ENCODE results near the gene CTNND2. TPM values are rescaled to one million over a fixed set of nuclear protein-coding genes. Genes with fewer than 3 reads are reported as not detected.

The CTNND2 gene
- total RNA-seq, 1 experiment from 2014 or later: 1.7 TPM

DNA sequence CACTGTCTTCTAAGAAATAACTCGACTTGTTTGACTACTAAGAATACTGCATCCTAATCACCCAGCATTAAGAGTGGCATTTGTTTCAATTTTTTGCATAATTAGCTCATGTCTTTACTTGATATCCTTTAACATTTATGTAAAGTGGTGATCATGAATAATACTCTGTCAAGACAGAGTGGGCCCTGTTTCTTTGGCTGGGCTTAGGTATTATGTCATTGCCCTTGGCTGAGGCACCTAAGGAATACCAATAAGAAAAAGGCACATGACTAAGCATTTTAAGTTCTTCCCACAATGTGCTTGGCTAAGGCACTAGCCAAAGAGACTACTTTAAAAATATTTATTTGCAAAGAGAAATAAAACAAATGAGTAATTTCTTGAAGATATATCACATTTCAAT is 308.1 kb downstream of the CTNND2 start:
- peak; percentile 11 for DNase-seq (ENCODE audit: low read depth)

DNA sequence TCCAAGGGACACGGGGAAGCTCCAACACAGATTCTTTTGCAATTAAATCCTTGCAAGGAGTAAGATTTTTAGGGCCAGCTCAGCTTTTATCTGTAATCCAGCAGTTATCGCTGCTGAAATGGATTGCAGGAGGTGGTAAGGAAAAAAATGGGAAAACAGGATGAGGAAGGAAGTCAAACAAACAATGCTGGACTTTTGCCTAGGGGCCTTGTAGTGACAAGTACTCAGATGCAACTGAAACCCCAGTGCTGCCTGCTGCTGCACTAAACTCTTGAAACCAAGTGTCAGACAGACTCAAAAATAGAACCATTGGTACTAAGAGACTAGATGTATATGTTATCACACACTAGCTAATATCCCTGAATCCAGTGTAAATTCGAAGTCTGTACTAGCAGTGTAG is 309.2 kb downstream of the CTNND2 start:
- no peak for DNase-seq (ENCODE audit: low read depth)

DNA sequence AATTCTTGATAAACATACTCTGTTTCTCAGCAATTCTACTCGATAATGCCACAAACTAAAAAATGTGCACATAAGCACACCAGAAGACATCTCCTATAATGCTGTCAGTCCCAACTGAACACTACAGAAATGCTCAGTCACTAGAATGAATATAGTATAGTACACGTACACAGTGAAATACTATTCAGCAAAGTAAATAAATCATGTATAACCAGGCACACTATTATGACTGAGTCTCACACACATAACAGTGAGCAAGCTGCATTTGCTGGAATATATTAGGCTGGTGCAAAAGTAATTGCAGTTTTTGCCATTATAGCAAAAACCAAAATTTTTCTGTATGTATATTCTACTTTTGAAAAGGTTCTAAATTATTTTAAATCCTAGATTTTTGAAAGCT is 310.2 kb downstream of the CTNND2 start:
- DNase-seq (ENCODE audit: low read depth): no peak

DNA sequence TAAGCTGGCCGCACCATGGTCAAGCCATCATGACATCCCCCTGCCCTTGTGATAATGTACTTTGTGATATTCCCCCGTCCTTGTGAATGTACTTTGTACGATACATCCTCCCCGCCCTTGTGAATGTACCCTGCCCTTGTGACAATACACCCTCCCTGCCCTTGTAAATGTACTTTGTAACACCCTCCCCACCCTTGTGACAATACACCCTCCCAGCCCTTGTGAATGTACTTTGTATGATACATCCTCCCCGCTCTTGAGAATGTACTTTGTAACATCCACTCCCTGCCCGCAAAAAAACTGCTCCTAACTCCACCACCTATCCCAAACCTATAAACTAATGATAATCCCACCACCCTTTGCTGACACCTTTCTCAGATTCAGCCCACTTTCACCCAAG is 313.8 kb downstream of the CTNND2 start:
- no peak for DNase-seq (ENCODE audit: low read depth)

- no peak for DNase-seq (ENCODE audit: low read depth)
These were observed 315.4 kb downstream of the CTNND2 start for GRCh38 chr5:11588803-11589202.

DNA sequence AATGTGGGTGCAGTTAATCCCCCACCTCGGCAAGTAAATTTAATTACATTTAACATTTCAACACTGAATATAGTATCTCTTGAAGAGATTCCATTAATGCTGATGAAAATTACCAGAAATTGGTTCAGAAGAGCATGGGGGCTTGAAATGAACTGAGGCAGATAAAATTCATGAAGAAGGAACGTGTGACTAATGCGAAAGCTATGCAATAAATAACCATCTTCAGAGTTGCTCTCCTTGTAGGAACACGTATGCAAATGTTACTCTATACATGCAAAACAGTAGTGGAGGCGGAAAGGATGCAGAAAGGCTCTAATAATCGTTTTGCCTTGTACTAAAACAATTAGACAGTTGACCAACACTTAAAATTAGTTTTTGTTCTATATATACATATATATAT is 320.2 kb downstream of the CTNND2 start:
- peak; percentile 63 for DNase-seq (ENCODE audit: low read depth)

DNA sequence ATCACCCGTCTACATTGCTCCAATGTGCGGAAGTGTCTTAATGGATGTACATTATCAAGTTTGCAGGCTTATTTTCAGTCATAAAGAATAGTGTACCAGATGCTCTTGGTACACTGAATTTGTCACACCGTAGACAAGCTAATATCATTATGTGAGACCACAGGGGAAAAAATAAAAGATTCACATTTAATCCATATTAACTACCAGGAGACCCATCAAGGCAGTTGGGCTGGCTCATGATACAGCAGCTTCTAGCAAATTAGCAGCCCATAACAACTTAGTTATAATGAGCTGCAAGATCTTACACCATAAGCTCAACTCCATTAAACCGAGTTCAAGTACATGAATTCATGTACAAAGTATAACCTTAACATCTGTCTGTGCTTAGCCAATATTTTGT is 324.9 kb downstream of the CTNND2 start:
- no peak for DNase-seq (ENCODE audit: low read depth)

DNA sequence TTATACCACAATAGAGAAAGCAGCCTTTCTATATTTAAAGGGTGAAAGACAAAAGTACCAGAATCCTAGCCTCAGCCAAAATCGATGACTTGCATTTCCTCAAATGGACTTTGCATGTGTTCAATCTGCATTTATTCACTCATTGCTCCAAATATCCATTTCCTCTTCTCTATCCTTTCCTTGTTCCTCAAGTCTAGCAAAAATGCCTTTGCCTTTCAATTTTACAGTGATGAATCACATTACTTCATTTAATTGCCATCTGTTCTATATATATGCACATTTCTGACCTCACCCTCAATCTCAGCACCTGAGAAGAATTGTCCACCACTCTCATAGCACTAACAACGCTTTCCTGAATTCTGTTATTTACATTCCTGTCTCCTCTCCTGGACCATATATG is 329.5 kb downstream of the CTNND2 start:
- no peak for DNase-seq (ENCODE audit: low read depth)

GRCh38 chr5:11573140-11573992 is 330.9 kb downstream of the CTNND2 start:
- DNase-seq (ENCODE audit: low read depth): peak; percentile 19

- DNase-seq (ENCODE audit: low read depth): no peak
These were observed 339.5 kb downstream of the CTNND2 start for GRCh38 chr5:11564706-11565105.

DNA sequence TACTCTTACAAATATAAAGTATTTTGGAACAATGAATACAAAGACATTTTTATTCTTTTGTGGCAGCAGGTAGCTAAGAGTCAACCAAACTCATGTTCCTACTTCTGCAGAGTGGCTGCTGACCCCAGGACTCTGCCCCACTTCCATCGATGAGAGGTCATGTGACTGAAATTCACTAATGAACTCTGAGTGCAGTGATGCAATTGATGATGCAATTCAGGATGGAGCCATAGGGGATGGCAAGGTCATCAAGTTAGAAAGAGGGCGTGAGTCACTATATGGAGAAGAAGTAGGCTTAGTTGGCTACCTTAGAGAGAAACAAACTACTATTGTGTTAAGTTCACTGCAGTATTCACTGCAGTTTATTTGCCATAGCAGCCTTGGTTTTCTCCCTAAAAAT is 340.4 kb downstream of the CTNND2 start:
- DNase-seq (ENCODE audit: low read depth): peak; percentile 4

DNA sequence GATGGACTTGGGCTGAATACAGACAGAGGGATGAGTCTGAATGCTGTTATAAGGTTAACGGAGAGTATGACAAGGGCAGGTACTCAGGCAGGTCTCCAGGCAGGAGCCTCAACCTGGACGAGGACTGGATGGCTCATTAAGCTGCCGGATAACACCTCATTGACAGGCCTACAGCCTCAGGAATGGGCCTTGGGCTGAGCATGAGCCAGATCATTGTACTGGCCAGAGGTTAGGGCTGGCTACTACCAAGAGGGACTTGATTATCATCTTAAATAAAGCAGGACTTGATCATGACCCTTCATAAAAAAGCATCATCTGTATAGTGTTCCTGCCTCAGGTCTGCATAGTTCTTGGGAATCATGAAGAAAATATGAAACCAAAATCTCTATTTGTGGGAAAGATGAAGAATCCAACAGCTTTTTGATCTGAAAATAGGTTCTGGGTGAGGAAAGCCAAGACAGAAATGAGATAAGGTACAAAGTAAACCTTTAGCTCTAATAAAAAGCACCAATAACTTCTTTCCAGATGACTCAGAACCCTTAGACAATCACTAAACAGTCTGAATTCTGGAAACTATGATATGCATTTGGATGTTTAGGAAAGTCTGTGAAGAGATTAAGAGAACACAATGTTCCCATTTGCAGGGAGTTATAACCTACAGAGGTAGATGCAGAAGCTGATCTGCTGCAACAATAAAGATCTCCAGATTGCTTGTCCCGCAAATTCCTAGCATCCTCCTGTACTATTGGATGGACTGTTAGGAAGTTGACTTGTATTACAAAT is 343.1 kb downstream of the CTNND2 start:
- DNase-seq (ENCODE audit: low read depth): peak; percentile 14

GRCh38 chr5:11557063-11557462 is 347.2 kb downstream of the CTNND2 start:
- peak; percentile 6 for DNase-seq (ENCODE audit: low read depth)

- DNase-seq (ENCODE audit: low read depth): no peak
These were observed 349.1 kb downstream of the CTNND2 start for GRCh38 chr5:11555171-11555570.

DNA sequence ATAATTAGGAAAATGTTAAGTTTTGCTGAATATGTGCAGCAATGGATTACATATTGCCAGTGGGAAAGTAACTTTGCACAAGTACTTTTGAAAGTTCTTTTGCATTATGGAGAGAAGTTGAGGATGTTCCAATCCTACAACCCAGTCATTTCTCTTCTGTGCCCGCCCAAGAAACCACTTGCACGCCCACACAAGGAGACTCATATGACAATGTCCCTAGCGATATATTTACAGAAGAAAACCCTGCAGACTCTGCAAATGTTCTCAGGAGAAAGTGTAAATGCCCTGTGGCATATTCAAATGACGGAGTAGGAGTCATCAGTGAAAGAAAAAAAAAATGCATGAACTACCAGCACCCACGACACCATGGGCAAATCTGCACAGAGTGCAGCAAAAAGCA is 356.5 kb downstream of the CTNND2 start:
- no peak for DNase-seq (ENCODE audit: low read depth)

- no peak for DNase-seq (ENCODE audit: low read depth)
These were observed 357.1 kb downstream of the CTNND2 start for GRCh38 chr5:11547140-11547539.

DNA sequence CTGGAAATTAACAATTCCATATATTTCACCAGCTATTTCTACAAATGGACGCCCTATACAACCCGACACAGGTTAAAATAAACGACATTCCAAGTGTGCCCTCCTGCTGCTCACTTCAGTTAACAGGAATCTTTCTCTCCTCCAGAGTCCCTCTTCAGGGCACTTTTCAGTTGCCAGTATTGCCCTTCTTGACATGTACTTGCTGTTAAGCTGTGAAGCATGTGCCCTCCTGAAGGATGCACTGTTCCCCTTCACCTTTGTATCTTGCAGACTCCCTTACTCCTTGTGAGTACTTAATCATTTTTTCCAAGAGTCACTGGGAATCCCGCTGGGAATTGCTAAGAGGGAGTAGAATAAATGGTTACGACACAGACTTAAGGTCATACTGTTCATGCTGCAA is 364.1 kb downstream of the CTNND2 start:
- DNase-seq (ENCODE audit: low read depth): no peak

DNA sequence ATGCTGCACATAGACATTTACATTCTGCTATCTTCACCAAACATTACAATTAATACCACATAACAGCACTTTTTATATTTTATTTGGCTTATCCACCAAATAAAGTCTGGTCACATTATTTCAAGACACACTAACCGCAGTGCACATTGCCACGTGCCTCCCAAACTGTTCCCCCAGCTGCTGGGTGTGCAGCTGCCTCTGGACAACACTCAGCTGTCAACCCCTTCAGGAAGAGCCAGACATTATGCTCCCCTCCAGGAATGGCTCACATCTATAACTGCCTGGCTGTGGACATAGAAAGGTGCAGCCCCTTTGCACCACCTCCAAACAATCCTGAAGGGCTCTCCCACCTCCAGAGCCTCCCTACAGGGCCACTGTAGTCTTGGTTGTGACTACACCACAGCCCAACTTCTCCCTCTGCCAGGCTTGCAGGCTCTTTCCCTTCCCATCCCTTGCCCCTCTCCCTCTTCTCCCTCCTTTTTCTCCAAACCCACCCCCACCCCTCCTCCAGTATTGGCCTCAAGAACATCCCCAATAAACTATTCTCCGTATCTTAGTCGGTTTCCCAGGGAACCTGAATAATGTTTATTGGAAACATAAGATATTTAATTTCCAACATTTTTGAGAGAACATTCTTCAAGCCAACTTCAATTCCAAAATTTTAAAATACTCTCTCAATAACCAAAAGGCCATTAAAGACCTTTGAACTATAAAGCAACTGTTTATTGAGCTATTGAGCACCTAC is 372.3 kb downstream of the CTNND2 start:
- DNase-seq (ENCODE audit: low read depth): no peak

GRCh38 chr5:11528720-11529119 is 375.5 kb downstream of the CTNND2 start:
- no peak for DNase-seq (ENCODE audit: low read depth)

GRCh38 chr5:11527652-11528349 is 376.4 kb downstream of the CTNND2 start:
- DNase-seq (ENCODE audit: low read depth): no peak

DNA sequence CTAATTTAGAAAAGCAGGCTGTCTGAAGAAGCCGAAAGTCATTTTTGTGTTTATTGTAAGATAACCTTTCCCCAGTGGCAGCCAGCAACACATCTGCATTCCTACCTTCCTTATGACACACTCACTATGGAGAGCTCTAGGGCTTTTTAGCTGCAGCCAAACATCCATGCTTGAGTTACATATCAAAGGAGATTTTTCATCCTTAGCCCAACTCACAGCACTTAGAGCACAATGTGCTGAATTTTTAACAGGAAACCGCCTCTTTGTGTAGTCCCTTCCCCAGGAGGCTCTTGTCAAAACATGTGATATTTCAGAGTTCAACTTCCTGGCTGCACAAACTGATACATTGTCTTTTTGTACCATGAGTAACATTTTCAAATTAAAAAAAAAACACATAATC is 379.2 kb downstream of the CTNND2 start:
- no peak for DNase-seq (ENCODE audit: low read depth)

DNA sequence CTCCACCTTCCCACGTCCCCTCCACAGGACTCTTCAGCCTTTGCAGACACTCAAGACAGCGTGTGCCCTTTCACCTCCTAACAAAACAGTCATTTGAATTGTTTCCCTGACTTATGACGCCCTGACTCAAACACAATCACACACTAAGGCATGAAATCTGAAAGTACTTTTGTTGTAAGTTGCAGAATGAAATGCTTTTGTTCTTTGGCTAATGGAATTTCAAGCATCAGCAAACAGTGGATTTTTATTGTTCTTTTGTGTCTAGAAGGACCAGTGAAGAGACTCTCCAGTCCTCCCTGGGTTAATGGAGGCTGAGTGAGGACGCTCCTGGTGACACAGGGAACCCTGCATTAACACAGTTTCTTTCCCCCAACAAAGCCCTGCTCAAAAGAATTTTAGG is 380.1 kb downstream of the CTNND2 start:
- DNase-seq (ENCODE audit: low read depth): no peak

Data from M059J (cell line).